Right atrium auricular region (tissue), 2 donors: ENCODE data around the gene TENM3. TPM values are rescaled to one million over a fixed set of nuclear protein-coding genes. Genes with fewer than 3 reads are reported as not detected.

Source experiments
- DNase-seq: peaks from one replicate; pipeline ENCODE4 v3.0.0-alpha.2; 2019; ENCODE audit warnings: low spot score
- H3K27ac ChIP-seq, 2 donors: fragments of 200-600 bp; sonication (generic); 1 replicate in 1 of 2; 2 replicates in 1 of 2; pipeline ENCODE4 v1.5.1; 2016 to 2019
- H3K27me3 ChIP-seq, 2 donors: fragments of 200-600 bp; sonication (generic); one replicate each; pipeline versions ENCODE4 v1.5.1 to v1.6.0; 2017 to 2019
- H3K36me3 ChIP-seq: fragments of 200-600 bp; sonication (generic); one replicate; pipeline ENCODE4 v1.5.1; 2016
- H3K4me1 ChIP-seq, 2 donors: fragments of 200-600 bp; sonication (generic); one replicate each; pipeline versions ENCODE4 v1.5.1 to v1.6.0; 2017 to 2019
- H3K4me3 ChIP-seq, 2 donors: fragments of 200-600 bp; sonication (generic); 1 replicate in 1 of 2; 2 replicates in 1 of 2; pipeline ENCODE4 v1.5.1; 2017 to 2019; ENCODE audit warnings: mild to moderate bottlenecking in 1 of 2, moderate library complexity in 1 of 2
- H3K9me3 ChIP-seq, 2 donors: fragments of 200-600 bp; sonication (generic); one replicate each; pipeline ENCODE4 v1.5.1; 2019
- total RNA-seq, 2 donors: library from RNA; depleted of rRNA; stranded (reverse); fragments of >200 nt; gene quantifications; one replicate each; pipeline ENCODE4 v1.1.0, GENCODE V29; 2016
- TF ChIP-seq, protein P1 (sequence below), 2 donors: fragments of 200-600 bp; sonication (generic); IDR thresholded peaks; one replicate each; pipeline ENCODE4 v1.5.1; 2019; ENCODE audit warnings: antibody characterized with exemption in 2 of 2

TENM3 gene
- total RNA-seq, 2 donors from 2014 or later: 10.7 to 15.9 TPM

DNA sequence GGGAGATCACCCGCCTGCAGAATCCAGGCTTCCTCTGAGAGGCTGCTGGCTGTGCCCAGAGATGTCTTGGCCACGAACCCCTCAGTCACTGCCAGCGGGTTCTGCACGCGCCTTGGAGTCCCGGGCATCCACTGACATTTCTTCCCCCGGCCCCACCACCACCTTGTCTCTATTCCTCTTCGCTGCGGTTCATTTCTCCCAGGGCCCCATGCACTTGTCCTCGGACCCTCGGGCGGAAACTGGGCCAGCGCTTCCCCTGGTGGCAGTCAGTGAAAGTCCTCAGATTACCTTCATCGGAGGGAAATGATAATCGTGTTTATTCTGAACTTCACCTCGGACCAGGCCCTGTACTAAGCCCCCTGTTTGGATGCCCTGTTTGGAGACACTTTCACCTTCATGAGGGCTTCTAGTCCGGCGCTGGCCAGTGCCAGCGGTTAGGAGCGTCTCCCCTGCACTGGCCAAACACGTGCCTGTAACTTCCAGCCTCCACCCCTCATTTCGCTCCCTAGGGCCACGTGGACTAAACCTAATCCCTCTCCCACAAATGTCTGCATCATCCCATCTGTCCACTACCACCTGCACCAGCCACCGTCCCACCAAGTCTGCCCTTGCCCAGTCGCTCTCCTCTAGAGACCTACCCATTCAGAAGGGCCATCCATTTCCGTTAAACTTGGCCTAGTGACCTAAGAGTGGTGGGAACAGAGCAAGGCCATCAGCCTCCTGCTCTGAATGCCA, 592.0 kb downstream of the TENM3 start:
- Histone ChIP-seq H3K27ac (no peak overlapping the region), H3K36me3 (no peaks in the 10 kb centered on the region), H3K9me3 (no peaks in the 10 kb centered on the region), H3K4me3 (no peak overlapping the region), H3K27me3 (no peaks in the 10 kb centered on the region), H3K4me1 (no peaks in the 10 kb centered on the region)
- no peak for DNase-seq
- TF ChIP-seq, protein P1, sequence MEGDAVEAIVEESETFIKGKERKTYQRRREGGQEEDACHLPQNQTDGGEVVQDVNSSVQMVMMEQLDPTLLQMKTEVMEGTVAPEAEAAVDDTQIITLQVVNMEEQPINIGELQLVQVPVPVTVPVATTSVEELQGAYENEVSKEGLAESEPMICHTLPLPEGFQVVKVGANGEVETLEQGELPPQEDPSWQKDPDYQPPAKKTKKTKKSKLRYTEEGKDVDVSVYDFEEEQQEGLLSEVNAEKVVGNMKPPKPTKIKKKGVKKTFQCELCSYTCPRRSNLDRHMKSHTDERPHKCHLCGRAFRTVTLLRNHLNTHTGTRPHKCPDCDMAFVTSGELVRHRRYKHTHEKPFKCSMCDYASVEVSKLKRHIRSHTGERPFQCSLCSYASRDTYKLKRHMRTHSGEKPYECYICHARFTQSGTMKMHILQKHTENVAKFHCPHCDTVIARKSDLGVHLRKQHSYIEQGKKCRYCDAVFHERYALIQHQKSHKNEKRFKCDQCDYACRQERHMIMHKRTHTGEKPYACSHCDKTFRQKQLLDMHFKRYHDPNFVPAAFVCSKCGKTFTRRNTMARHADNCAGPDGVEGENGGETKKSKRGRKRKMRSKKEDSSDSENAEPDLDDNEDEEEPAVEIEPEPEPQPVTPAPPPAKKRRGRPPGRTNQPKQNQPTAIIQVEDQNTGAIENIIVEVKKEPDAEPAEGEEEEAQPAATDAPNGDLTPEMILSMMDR (IDR thresholded peaks at IDR 0.05): no peak

- TF ChIP-seq, protein P1 (IDR thresholded peaks at IDR 0.05): no peak
- H3K27me3 ChIP-seq: no peaks in the 10 kb centered on the region
- no peaks in the 10 kb centered on the region for H3K9me3 ChIP-seq
- H3K36me3 ChIP-seq: no peaks in the 10 kb centered on the region
- no peaks in the 10 kb centered on the region for H3K4me1 ChIP-seq
- no peak overlapping the region for H3K27ac ChIP-seq
- H3K4me3 ChIP-seq: no peak overlapping the region
- DNase-seq: no peak
Measured at GRCh38 chr4:182837831-182838230, 594.6 kb downstream of the TENM3 start.

- Histone ChIP-seq H3K4me1 (no peaks in the 10 kb centered on the region), H3K36me3 (no peaks in the 10 kb centered on the region), H3K27ac (no peak overlapping the region), H3K4me3 (no peak overlapping the region), H3K27me3 (no peaks in the 10 kb centered on the region), H3K9me3 (no peaks in the 10 kb centered on the region)
- DNase-seq: no peak
- TF ChIP-seq, protein P1 (IDR thresholded peaks at IDR 0.05): no peak
Measured at GRCh38 chr4:182838535-182838934, 595.3 kb downstream of the TENM3 start.

- Histone ChIP-seq H3K27ac (no peak overlapping the region), H3K4me1 (no peaks in the 10 kb centered on the region), H3K36me3 (no peaks in the 10 kb centered on the region), H3K4me3 (no peak overlapping the region), H3K27me3 (no peaks in the 10 kb centered on the region), H3K9me3 (no peaks in the 10 kb centered on the region)
- TF ChIP-seq, protein P1 (IDR thresholded peaks at IDR 0.05): no peak
- DNase-seq: no peak
Measured at GRCh38 chr4:182839256-182839655, 596.1 kb downstream of the TENM3 start.

DNA sequence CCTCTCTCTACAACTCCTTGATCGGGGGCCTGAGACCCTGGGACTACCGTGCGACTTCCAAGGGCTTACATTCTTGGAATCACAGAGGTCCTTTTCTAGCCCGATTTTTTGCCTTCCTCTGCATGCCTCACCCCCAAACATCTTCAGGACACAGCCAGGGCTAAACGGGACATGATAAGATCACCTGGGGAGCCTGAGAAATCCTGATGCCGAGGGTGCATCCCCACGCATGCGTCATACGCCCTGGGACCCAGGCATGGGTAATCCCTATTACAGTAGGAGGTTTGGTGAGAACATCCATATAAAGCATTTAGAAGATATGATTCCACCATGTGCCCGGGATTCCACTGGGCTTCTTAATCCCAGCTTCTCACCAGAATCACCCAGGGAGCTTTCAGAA, 596.9 kb downstream of the TENM3 start:
- Histone ChIP-seq H3K4me1 (no peaks in the 10 kb centered on the region), H3K27ac (no peak overlapping the region)
- TF ChIP-seq, protein P1 (IDR thresholded peaks at IDR 0.05): no peak

GRCh38 chr4:182842104-182842600, 599.0 kb downstream of the TENM3 start:
- Histone ChIP-seq H3K4me3 (no peak overlapping the region), H3K4me1 (no peaks in the 10 kb centered on the region), H3K36me3 (no peaks in the 10 kb centered on the region), H3K9me3 (no peaks in the 10 kb centered on the region), H3K27ac (no peak overlapping the region), H3K27me3 (no peaks in the 10 kb centered on the region)
- DNase-seq: no peak
- TF ChIP-seq, protein P1 (IDR thresholded peaks at IDR 0.05): no peak

More for the DNA sequence above, 596.9 kb downstream of the TENM3 start:
- Histone ChIP-seq H3K27me3 (no peaks in the 10 kb centered on the region), H3K9me3 (no peaks in the 10 kb centered on the region), H3K36me3 (no peaks in the 10 kb centered on the region), H3K4me3 (no peak overlapping the region)
- no peak for DNase-seq
